GM12872 (cell line): Measurements from ENCODE around the gene GIT2.

ENCODE experiments used
- TF ChIP-seq, protein P1 (sequence below): IDR thresholded peaks from 3 replicates; pipeline ENCODE4 v1.5.1; 2011; ENCODE audit warnings: low read depth, mild to moderate bottlenecking, low read length, moderate library complexity; ENCODE audit not compliant: insufficient read depth

Gene GIT2

DNA sequence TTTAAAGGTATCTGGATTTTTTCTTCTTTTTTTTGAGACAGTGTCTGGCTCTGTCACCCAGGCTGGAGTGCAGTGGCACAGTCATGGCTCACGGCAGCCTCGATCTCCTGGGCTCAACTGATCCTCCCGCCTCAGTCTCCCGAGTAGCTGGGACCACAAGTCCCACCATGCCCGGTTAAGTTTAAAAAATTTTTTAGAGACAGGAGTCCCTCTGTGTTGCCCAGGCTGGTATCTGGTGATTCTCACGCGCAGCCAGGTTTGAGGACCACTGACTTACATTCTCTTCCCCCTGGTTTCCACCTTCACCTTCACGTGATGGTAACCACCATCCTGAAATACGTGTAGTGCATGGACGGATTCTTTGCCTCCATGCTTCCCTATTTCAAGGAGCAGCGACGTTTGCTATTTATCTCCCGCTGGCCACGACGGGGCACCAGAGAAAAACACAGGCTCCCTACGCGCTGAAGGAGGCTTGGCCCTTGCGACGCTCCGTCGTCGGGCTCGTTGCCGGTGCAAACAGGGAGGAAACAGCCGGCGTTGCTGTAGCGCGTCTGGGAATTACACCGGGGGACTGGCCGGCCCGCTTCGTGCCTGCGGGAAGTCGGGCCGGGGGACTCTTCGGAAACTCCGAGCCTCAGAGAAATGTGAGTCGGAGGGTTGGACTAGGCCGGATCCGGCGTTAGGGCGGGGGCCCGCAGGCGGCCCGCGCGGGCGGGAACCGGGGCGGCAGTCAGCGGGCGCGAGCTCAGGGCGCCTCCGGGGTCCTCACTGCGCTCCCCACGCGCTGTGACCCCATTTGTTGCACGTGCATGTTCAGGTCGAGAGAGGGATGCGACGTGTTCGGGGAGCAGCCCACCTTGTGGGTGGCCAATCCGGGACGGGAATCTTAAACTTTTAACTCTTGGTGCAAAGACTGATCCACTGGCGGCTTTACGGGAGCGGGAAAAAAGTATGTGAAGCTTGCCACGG is 96.1 kb downstream of the GIT2 start, which contains the start of gene TCHP:
TSS of gene TCHP (plus strand) at position 492 of the 969 bp plus-strand sequence. CDS start 2,753 bp downstream, outside the sequence.
- TF ChIP-seq, protein P1, sequence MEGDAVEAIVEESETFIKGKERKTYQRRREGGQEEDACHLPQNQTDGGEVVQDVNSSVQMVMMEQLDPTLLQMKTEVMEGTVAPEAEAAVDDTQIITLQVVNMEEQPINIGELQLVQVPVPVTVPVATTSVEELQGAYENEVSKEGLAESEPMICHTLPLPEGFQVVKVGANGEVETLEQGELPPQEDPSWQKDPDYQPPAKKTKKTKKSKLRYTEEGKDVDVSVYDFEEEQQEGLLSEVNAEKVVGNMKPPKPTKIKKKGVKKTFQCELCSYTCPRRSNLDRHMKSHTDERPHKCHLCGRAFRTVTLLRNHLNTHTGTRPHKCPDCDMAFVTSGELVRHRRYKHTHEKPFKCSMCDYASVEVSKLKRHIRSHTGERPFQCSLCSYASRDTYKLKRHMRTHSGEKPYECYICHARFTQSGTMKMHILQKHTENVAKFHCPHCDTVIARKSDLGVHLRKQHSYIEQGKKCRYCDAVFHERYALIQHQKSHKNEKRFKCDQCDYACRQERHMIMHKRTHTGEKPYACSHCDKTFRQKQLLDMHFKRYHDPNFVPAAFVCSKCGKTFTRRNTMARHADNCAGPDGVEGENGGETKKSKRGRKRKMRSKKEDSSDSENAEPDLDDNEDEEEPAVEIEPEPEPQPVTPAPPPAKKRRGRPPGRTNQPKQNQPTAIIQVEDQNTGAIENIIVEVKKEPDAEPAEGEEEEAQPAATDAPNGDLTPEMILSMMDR = peak; percentile 31; the same call in 2 of the 3 replicates

DNA sequence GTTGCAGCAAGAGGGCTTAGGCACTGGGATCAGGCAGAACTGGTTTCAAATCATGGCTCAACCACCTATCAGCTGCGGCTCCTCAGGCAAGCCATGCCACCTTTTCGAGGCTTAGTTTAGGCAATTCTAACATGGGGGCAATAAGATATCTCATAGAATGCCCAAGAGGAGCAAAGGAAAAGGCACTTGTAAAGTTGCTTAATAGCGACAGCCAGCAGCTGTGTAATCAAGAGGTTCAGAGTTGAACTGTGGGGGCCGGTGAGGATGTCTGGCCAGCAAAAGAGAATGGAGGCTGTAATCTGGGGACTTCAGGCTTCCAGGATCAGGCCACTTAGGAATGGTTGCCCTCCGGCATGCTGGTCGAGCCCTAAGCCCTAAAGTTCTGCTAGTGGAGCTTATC is 99.1 kb downstream of the GIT2 start:
- TF ChIP-seq, protein P1 = no peak

DNA sequence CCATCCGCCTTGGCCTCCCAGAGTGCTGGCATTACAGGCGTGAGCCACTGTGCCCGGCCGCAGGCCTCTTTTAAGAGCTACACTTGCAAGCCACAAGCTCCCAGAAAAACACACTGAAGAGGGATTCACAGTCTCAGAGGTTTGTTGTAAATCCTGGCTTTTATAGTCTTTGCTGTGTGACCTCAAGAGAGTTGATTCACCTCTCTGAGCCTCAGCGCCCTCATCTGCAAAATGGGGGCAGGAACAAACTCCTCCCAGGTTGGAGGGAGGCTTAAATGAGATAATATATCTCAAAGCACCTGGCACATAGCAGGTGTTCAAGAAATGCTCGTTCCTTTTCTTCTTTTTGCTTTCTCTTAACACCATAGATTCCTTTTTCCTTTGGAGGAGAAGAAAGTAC is 100.0 kb downstream of the GIT2 start:
- TF ChIP-seq, protein P1 = no peak

DNA sequence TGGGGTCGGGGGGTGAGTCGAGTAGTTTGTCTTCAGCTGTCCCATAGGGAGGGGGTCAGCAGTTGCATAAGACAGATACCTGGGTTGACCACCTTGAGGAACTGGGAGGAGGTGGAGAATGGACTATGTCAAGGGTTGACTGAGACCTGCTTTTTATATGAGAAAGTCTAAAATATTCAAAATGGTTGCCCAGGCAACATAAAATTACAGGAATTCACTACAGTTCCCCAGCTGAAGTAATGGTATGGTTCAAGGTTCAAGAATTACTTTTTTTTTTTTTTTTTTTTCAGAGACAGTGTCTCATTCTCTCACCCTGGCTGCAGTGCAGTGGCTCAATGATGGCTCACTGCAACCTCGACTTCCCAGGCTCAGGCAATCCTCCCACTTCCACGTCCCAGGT is 101.2 kb downstream of the GIT2 start:
- TF ChIP-seq, protein P1 = no peak

DNA sequence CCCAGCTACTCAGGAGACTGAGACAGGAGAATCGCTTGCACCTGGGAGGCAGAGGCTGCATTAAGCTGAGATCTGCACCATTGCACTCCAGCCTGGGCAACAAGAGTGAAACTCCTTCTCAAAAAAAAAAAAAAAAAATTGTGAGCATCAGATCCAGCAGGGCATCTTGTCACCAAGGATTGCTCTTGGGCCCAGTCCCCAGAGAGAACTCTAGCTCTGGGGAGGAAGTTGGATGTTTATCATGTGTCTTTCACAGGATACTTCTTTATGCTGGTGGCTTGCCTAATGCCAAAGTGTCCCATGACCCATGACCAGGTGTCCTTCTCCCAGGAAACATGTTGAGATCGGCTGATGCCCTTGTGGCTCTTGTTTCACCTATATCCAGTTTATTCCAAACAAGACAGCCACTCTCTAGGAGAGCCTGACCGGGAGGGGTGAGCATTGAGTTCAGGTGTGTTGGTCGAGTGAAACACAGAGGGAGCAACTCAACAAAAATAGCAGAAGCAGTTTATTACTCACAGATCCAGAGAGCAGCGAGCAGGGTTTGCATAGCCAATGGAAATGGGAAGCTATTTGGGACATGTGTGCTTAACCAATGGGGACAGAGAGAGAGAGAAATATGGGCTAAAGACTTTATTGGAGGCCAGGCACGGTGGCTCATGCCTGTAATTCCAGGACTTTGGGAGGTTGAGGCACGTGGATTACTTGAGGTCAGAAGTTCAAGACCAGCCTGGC is 102.7 kb downstream of the GIT2 start:
- TF ChIP-seq, protein P1 = no peak

DNA sequence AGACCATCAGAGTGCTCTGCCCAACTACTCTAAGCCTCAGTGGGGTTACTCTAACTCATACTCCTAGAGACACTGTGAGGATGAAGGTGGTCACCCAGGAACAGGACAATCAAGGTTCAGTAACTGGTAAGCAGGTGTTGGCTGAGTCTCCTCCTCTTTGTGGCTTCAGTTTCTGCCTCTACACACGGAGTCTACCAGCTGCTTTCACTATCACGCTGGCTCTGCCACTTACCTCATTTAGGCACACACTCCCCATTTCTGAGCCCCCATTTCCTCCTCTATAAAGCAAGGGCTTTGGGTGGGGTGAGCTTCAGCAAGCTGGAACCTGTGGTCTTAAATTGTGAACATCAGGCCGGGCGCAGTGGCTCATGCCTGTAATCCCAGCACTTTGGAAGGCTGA is 103.4 kb downstream of the GIT2 start:
- TF ChIP-seq, protein P1 = no peak

DNA sequence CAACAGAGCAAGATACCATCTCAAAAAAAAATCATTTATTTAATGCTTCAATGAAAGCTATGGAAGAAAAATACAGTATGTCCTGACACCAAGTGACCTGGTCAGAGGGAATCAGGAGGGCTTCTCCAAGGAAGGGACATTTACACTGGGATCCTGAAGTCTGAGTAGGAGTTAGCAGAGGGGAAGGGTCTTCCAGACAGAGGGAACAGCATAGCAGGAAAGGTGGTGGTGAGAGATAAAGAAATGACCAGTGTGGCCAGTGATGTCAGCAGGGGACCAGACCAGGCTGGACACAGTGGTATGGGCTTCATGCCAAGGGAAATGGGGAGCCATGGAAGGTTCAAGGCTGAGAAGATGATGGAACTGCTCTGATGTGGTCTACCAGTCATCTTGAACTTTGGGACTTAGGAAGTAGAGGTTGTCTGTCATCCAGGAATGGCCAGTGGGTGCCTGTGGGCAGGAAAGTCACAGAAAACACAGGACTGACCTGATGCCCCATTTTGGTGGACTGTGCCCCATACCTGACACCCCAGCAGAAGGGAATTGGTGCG is 103.9 kb downstream of the GIT2 start:
- TF ChIP-seq, protein P1 = no peak
